HG03280 (cell line): ENCODE results near the gene THNSL1.
"Not testable (repeated sequence)": the region's sequence is repeated elsewhere in the genome, so short reads cannot be mapped to it uniquely, and the experiment has no call there.

ENCODE experiments used
- ATAC-seq: cut with Tn5 transposase; IDR thresholded peaks from one replicate; pipeline ENCODE4 v1.9.1; 2021; ENCODE audit warnings: mild to moderate bottlenecking, moderate library complexity; ENCODE audit not compliant: unreplicated experiment

Gene THNSL1, protein sequence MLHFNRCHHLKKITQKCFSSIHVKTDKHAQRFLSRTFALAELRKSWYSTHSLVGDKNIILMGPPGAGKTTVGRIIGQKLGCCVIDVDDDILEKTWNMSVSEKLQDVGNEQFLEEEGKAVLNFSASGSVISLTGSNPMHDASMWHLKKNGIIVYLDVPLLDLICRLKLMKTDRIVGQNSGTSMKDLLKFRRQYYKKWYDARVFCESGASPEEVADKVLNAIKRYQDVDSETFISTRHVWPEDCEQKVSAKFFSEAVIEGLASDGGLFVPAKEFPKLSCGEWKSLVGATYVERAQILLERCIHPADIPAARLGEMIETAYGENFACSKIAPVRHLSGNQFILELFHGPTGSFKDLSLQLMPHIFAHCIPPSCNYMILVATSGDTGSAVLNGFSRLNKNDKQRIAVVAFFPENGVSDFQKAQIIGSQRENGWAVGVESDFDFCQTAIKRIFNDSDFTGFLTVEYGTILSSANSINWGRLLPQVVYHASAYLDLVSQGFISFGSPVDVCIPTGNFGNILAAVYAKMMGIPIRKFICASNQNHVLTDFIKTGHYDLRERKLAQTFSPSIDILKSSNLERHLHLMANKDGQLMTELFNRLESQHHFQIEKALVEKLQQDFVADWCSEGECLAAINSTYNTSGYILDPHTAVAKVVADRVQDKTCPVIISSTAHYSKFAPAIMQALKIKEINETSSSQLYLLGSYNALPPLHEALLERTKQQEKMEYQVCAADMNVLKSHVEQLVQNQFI

DNA sequence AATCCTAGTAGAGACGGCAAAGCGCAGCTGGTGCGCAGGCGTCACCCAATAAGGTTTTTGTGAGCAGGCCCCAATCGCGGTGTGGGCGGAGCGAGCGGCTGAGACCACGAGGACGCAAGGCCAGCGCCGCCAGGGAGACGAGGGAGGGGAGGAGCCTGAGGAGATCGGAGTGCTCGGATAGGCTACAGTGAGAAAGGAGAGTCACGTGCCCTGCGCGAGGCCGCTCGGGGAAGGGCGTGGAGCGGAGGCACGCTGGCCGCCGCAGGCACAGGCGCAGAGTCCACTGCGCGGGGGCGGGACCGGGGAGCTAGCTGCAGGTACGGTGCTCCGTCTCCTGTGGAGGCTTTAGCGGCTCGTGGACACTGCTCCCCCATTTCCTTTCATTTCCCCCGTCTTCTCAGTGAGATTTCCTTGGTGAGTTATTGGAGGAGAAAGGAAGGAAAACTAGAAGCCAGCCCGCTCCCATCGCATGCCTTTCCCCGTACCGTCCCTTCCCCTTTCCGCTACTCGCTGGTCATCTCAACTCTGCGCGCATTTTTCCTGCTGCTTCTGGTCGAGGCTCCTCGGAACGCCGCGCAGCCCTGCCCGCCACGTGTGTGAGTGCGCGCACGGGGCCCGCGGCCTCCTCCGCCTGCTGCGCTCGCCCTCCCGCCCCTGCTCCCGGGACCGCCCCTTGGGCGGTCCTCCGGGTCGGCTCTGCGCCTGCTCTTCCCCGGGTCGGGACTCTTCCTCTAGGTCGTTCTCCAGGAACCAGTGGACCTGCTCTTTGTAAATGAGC, at the start of gene THNSL1:
Gene THNSL1 (plus strand): TSS at position 237 of the 778 bp plus-strand sequence. CDS start 6,612 bp downstream, outside the sequence.
- ATAC-seq, result peak; percentile 98

DNA sequence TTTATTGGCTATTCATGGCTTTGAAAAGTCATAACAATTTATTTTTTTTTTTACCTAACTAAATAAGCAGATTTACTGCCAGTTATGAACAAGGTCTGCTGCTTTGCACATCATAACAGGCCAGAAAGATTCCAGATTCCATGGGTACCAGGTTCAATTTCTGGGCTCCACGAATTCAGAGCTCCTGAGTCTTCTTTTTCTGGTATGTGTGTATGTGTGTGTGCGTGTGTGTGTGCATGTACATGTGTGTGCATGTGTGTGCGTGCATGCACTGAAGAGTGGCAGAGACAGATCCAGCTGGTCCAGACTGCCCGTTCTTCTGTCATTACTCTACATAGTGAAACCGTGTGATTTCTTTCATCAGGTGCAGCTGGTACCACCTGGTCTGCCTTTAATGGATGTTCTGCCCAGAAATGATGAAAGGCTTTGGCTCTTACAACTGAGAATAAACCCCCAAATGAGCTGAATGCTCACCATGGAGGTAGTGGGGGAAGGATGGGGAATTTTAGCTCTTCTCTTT, 49.4 kb upstream of the THNSL1 start:
- ATAC-seq, result no peak

- no peak for ATAC-seq
These were observed 48.1 kb upstream of the THNSL1 start for GRCh38 chr10:24968349-24968748.

- ATAC-seq, result not testable (repeated sequence)
These were observed 47.5 kb upstream of the THNSL1 start for GRCh38 chr10:24968951-24969350.

GRCh38 chr10:24969841-24970281, 46.6 kb upstream of the THNSL1 start:
- ATAC-seq, result no peak

DNA sequence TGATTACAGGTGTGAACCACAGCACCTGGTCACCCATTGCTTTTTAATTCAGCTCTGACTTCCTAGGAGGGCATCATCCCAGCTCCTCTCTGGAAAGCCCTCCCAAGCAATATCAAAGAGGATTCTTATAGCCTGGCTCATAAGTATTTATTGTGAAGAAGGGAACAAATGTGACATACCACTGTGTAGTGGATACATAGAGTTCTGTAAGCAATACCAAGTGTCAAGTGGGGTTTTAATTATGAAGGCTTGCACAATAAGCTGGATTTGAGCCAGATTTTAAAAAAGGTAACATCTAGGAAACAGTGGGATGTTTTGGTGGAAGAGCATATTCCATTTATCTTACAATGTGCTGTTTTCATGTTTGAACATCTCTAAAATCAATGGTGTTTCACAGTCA, 45.0 kb upstream of the THNSL1 start:
- ATAC-seq, result no peak

GRCh38 chr10:24973163-24973562, 43.2 kb upstream of the THNSL1 start:
- ATAC-seq, result no peak

GRCh38 chr10:24974976-24975375, 41.4 kb upstream of the THNSL1 start:
- ATAC-seq, result no peak

DNA sequence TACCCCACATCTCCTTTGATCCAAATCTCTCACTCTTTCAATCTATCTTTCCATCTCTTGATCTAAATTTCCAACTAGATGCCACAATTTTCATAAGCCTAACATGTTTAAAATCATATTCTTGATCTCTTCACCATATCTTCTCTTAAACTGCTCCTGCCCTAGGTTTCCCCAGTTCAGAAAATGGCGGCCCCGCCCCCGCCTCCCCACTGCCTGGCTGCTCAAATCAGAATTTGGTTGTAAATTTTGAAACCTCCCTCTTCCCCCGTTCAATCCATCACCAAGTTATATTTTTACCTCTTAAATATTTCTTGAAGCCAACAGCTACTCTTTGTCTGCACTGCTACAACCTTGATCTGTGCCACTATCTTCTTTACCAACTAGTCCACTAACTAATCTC, 36.7 kb upstream of the THNSL1 start:
- ATAC-seq, result no peak

GRCh38 chr10:24981161-24981710, 35.2 kb upstream of the THNSL1 start:
- no peak for ATAC-seq

DNA sequence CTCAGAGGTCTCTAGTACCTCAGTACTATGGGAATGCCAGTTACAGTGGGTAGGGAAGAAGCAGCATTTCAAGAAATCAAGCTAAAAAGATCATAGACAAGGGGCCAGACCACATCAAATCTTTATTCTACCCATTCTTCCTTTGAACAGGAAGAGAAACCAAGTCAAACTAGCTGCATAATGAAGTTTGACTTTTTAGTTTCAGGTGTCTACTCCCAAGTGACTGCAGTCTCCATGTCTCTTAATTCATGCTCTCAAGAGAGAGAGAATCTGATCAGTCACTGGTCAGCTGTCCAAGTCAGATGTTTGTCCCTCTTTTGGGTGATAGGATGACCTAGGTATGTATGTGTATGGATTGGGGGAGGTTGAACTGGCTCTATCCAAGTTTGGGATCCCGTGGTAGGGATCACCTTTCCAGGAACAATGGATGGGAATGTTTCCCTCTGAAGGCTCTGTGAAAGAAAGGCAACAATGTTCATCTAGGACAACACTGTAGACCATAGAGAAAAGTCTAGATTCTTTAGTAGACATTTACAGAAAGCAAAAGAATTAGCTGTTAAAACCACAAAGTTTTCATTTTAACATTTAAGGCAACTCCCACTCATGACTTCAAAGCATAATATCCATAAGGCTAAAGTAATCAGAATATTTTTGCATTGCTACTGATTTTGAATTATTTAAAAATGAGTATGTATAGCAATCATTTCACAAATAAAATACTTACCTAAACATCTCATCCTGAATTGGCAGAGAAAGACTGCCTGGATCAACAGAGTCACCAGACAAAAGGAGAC, 33.9 kb upstream of the THNSL1 start:
- ATAC-seq, result no peak

DNA sequence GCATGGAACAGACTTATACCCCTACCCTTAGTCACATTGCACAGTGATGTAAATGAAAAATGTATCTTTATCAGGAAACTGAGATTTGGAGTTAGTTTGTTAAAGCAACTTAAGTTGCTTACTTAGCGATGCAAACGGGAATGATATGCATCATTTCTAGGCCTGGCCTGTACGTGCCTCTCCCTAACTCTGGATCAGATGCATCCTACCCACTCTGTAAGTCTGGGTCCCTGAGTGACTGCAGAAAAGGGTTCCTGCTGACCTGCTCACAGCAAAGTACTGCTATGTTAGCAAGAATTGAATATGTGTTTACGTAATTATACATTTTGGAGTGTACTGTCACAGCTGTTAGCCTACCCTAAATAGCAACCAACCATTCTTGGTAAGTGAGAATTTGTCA, 33.3 kb upstream of the THNSL1 start:
- ATAC-seq, result no peak

DNA sequence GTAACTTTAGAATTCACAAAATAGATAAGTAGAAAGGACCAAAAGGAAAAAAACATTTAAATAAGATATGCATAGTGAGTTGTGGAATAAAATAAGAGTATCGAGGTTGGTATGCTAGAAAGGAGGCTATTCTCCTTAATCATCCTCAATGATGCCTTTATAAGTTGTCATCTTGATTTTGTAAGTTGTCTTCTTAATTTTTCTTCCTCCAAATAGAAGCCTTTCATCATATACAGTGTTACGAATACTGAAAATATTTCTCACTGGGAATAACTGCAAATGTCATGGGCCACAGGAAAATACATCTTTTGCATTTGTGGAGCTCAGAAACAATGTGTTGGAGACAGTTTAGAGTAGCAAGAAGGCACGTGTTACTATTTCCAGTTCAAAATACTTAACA, 32.5 kb upstream of the THNSL1 start:
- ATAC-seq, result no peak

- no peak for ATAC-seq
These were observed 31.5 kb upstream of the THNSL1 start for GRCh38 chr10:24984906-24985305.

GRCh38 chr10:24988831-24989640, 27.4 kb upstream of the THNSL1 start:
- ATAC-seq, result no peak

DNA sequence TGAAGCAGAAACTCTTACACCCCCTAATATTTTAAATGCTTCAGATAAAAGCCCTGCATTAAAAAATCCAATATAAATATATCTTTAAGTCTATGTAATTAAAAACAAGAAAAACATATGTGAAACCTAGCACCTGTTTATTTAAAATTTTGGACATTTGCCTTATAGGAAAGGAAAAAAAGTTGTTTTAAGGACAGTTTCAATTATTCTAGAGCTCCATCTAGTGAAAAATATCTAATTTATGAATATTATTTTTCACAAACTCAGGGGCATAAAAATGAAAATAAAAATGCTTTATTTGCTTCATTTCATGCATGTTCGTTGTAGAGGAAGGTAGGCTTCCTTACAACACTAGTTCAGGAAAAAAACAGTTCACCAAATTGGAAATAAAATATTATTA, 26.5 kb upstream of the THNSL1 start:
- no peak for ATAC-seq

GRCh38 chr10:24991298-24991697, 25.1 kb upstream of the THNSL1 start:
- no peak for ATAC-seq

- ATAC-seq, result no peak
These were observed 23.8 kb upstream of the THNSL1 start for GRCh38 chr10:24992512-24993133.
